ENCODE results near the gene DNAH8. TPM values are rescaled to one million over a fixed set of nuclear protein-coding genes. Genes with fewer than 3 reads are reported as not detected.

DNAH8 gene
- total RNA-seq, 4 donors from 2014 or later = 0.22 TPM; not detected in 3

- DNase-seq (ENCODE audit: low spot score in 2 of 2) = no peak
- peaks cover 0 to 4% (median 0%) of the 10 kb centered on the region in 4 donors for H3K9me3 ChIP-seq
- H3K27ac ChIP-seq = no peak overlapping the region
- TF ChIP-seq POLR2A (IDR thresholded peaks at IDR 0.05) (no peak), EP300 (IDR thresholded peaks at IDR 0.05) (no peak), CTCF (IDR thresholded peaks at IDR 0.05) (no peak)
- no peak overlapping the region for H3K4me3 ChIP-seq
- peaks cover 0 to 31% of the 10 kb centered on the region in 2 donors for H3K27me3 ChIP-seq
- 63 to 70% methylated on average over 2 of the region's 2 CpGs for WGBS, 2 donors
- H3K36me3 ChIP-seq = no peaks in the 10 kb centered on the region
- H3K4me1 ChIP-seq = no peaks in the 10 kb centered on the region
Measured at GRCh38 chr6:39041072-39041471, 326.0 kb downstream of the DNAH8 start.

- Histone ChIP-seq H3K9me3 (peaks cover 0 to 4% (median 0%) of the 10 kb centered on the region in 4 donors), H3K4me1 (peaks cover 0 to 7% (median 2%) of the 10 kb centered on the region in 4 donors), H3K4me3 (no peak overlapping the region), H3K36me3 (no peaks in the 10 kb centered on the region), H3K27me3 (peaks cover 0 to 21% of the 10 kb centered on the region in 2 donors), H3K27ac (no peak overlapping the region)
- TF ChIP-seq POLR2A (IDR thresholded peaks at IDR 0.05) (no peak), CTCF (IDR thresholded peaks at IDR 0.05) (no peak), EP300 (IDR thresholded peaks at IDR 0.05) (no peak)
- WGBS, 2 donors = 85% methylated on average over 3 of the region's 3 CpGs
- DNase-seq (ENCODE audit: low spot score in 2 of 2) = no peak
Measured at GRCh38 chr6:39043776-39044175, 328.7 kb downstream of the DNAH8 start.

GRCh38 chr6:39044181-39044580, 329.1 kb downstream of the DNAH8 start:
- no peak for TF ChIP-seq CTCF (IDR thresholded peaks at IDR 0.05)
- no peak for TF ChIP-seq POLR2A (IDR thresholded peaks at IDR 0.05)
- TF ChIP-seq EP300 (IDR thresholded peaks at IDR 0.05) = no peak
- 90% methylated on average over 4 of the region's 4 CpGs for WGBS, 2 donors
- H3K4me1 ChIP-seq = peaks cover 0 to 11% (median 5%) of the 10 kb centered on the region in 4 donors
- no peak overlapping the region for H3K27ac ChIP-seq
- no peak overlapping the region for H3K4me3 ChIP-seq
- peaks cover 0 to 25% of the 10 kb centered on the region in 2 donors for H3K27me3 ChIP-seq
- peaks cover 0 to 4% (median 0%) of the 10 kb centered on the region in 4 donors for H3K9me3 ChIP-seq
- no peak for DNase-seq (ENCODE audit: low spot score in 2 of 2)
- no peaks in the 10 kb centered on the region for H3K36me3 ChIP-seq

GRCh38 chr6:39047434-39048327, 332.6 kb downstream of the DNAH8 start:
- Histone ChIP-seq H3K9me3 (no peaks in the 10 kb centered on the region), H3K36me3 (no peaks in the 10 kb centered on the region), H3K27me3 (peaks cover 0 to 38% of the 10 kb centered on the region in 2 donors), H3K27ac (no peak overlapping the region), H3K4me1 (peaks cover 0 to 12% (median 5%) of the 10 kb centered on the region in 4 donors), H3K4me3 (no peak overlapping the region)
- 70 to 82% methylated on average over 3 to 6 of the region's 6 CpGs for WGBS, 2 donors
- no peak for TF ChIP-seq EP300 (IDR thresholded peaks at IDR 0.05)
- TF ChIP-seq CTCF (IDR thresholded peaks at IDR 0.05) = no peak
- TF ChIP-seq POLR2A (IDR thresholded peaks at IDR 0.05) = no peak
- no peak for DNase-seq (ENCODE audit: low spot score in 2 of 2)

Data from tibial nerve (tissue), 4 donors.